Adrenal gland (tissue), 5 donors: ENCODE measurements around the gene CCDC197.

ENCODE experiments used
- POLR2A ChIP-seq, 2 donors: fragments of 450-650 bp; IDR thresholded peaks; one replicate each; pipeline ENCODE4 v1.6.1; 2017; ENCODE audit warnings: antibody characterized with exemption in 2 of 2, mild to moderate bottlenecking in 2 of 2, moderate library complexity in 1 of 2
- TF ChIP-seq, protein P1 (sequence below), 6 experiments: fragments of 450-650 bp in 4 of 6; fragments of 200-600 bp in 2 of 6; sonication (generic) in 1 of 6; IDR thresholded peaks; 1 replicate in 5 of 6; 2 replicates in 1 of 6; pipeline versions ENCODE4 v1.5.1 to v1.8.0; 2016 to 2021; ENCODE audit warnings: antibody characterized with exemption in 6 of 6, mild to moderate bottlenecking in 2 of 6, moderate library complexity in 1 of 6
- donor health status: DM: no; HTN: no; CAD: no.

GRCh38 chr14:93964820-93965286 is 32.2 kb upstream of the CCDC197 start:
- TF ChIP-seq, protein P1, sequence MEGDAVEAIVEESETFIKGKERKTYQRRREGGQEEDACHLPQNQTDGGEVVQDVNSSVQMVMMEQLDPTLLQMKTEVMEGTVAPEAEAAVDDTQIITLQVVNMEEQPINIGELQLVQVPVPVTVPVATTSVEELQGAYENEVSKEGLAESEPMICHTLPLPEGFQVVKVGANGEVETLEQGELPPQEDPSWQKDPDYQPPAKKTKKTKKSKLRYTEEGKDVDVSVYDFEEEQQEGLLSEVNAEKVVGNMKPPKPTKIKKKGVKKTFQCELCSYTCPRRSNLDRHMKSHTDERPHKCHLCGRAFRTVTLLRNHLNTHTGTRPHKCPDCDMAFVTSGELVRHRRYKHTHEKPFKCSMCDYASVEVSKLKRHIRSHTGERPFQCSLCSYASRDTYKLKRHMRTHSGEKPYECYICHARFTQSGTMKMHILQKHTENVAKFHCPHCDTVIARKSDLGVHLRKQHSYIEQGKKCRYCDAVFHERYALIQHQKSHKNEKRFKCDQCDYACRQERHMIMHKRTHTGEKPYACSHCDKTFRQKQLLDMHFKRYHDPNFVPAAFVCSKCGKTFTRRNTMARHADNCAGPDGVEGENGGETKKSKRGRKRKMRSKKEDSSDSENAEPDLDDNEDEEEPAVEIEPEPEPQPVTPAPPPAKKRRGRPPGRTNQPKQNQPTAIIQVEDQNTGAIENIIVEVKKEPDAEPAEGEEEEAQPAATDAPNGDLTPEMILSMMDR (IDR thresholded peaks at IDR 0.05): no peak
- no peak for TF ChIP-seq POLR2A (IDR thresholded peaks at IDR 0.05)
